G401 (cell line): Measurements from ENCODE around the gene SLC30A5. TPM values are rescaled to one million over a fixed set of nuclear protein-coding genes. Genes with fewer than 3 reads are reported as not detected.
A peak's percentile ranks its signal among the peaks of the same experiment; 100 is the strongest.
"Not testable (repeated sequence)": the region's sequence is repeated elsewhere in the genome, so short reads cannot be mapped to it uniquely, and the experiment has no call there.

Source experiments
- DNase-seq: peaks from one replicate; pipeline ENCODE4 v3.0.0-alpha.2; 2015; ENCODE audit warnings: low spot score
- in situ Hi-C: cut with HindIII; loops from 2 replicates; pipeline ENCODE4 v1.10.0; 2016; ENCODE audit warnings: low sequenced_read_pairs, mixed read lengths
- total RNA-seq: library from RNA; depleted of rRNA; stranded (reverse); fragments of >200 nt; shearing (Covaris generic); gene quantifications from 2 replicates; pipeline ENCODE4 v1.2.3, GENCODE V29; 2014; rRNA removed

The SLC30A5 gene
- 35.1 and 58.0 TPM in 2 replicates for total RNA-seq

DNA sequence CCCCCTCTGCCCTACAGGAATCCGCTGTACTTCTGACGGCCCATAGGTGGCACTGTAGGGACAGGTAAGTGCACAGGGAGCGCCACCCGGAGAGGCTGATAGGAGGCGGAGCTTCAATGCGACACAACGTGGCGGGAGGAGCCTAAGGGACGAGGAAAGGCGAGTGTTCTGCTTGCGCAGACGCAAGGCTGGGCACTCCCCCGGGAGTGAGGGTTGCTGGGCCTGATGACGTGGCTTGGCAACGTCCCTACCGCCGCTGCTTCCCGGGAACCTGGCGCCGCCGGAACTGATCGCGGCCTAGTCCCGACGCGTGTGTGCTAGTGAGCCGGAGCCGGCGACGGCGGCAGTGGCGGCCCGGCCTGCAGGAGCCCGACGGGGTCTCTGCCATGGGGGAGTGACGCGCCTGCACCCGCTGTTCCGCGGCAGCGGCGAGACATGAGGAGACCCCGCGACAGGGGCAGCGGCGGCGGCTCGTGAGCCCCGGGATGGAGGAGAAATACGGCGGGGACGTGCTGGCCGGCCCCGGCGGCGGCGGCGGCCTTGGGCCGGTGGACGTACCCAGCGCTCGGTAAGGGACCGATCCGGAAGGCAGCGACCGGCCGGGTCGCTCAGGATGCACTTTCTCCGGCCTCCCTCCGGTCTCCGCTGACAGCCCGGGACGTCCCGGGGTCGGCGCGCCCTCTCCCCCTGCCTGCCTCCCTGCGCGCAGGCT is at the start of gene SLC30A5:
Gene SLC30A5 (plus strand): TSS at position 244 of the 712 bp plus-strand sequence. CDS start 242 bp downstream, at position 486.
- peak; percentile 100 for DNase-seq
- in situ Hi-C loops, result no loop called here

DNA sequence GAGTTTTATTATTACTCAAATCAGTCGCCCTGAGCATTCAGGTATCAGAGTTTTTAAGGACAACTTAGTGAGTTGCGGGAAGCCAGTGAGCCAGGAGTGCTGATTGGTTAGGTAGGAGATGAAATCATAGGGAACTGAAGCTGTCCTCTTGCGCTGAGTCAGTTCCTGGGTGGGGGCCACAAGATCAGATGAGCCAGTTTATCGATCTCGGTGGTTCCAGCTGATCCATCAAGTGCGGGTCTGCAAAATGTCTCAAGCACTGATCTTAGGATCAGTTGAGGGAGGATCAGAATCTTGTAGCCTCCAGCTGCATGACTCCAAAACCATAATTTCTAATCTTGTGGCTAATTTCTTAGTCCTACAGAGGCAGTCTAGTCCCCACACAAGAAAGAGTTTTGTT is 48.6 kb upstream of the SLC30A5 start:
- DNase-seq, result not testable (repeated sequence)
- in situ Hi-C loops, result loop anchor here (25.0 kb wide), 1 partner anchor 342 kb away; no protein-coding TSS in a partner anchor

- in situ Hi-C loops, result loop anchor here (25.0 kb wide), 1 partner anchor 341 kb away; no protein-coding TSS in a partner anchor
- DNase-seq, result no peak
These were observed 47.3 kb upstream of the SLC30A5 start for GRCh38 chr5:69046375-69046957.

DNA sequence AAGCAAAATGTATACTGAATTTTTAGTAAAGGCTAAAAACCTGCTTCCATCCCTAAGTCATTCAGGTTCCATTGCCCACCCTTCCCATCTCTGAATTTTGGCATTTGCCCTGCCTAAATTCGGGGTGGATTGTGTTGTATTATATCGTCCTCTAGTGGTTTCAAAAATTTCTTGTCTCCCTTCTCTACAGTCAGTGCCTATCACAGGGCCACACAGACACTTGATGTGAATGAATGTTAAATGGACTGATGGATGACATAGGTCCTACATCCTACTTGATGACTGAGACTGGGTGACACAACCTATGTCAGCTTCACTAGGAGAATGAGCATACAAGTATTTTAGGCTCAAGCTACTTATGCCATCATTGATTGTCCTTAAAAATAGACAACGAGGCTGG is 45.6 kb upstream of the SLC30A5 start:
- in situ Hi-C loops, result loop anchor here (25.0 kb wide), 1 partner anchor 339 kb away; no protein-coding TSS in a partner anchor
- no peak for DNase-seq

DNA sequence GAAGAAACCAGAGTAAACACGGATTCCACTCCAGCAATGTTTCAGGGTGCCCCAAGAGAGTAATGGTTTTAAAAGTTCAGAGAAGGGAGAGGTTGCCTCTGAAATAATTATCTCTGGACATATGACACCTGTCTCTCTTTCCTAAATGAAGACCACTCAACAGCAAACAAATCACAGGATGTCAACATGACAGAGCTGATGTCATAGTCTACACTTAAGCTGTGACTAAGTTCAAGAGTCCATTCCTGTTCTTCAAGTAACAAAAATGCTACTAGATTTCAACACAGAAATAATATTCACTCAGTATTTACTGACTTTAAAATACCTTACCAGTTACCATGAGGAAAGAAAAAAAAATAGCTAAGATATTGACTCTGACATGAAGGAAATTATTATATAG is 44.7 kb upstream of the SLC30A5 start:
- in situ Hi-C loops, result loop anchor here (25.0 kb wide), 1 partner anchor 338 kb away; no protein-coding TSS in a partner anchor
- DNase-seq, result no peak

- in situ Hi-C loops, result loop anchor here (25.0 kb wide), 1 partner anchor 338 kb away; no protein-coding TSS in a partner anchor
- no peak for DNase-seq
These were observed 44.0 kb upstream of the SLC30A5 start for GRCh38 chr5:69049796-69050195.

- in situ Hi-C loops, result no loop called here
- DNase-seq, result no peak
These were observed 43.6 kb upstream of the SLC30A5 start for GRCh38 chr5:69050214-69050613.

- in situ Hi-C loops, result no loop called here
- DNase-seq, result no peak
These were observed 41.6 kb upstream of the SLC30A5 start for GRCh38 chr5:69052181-69052580.

DNA sequence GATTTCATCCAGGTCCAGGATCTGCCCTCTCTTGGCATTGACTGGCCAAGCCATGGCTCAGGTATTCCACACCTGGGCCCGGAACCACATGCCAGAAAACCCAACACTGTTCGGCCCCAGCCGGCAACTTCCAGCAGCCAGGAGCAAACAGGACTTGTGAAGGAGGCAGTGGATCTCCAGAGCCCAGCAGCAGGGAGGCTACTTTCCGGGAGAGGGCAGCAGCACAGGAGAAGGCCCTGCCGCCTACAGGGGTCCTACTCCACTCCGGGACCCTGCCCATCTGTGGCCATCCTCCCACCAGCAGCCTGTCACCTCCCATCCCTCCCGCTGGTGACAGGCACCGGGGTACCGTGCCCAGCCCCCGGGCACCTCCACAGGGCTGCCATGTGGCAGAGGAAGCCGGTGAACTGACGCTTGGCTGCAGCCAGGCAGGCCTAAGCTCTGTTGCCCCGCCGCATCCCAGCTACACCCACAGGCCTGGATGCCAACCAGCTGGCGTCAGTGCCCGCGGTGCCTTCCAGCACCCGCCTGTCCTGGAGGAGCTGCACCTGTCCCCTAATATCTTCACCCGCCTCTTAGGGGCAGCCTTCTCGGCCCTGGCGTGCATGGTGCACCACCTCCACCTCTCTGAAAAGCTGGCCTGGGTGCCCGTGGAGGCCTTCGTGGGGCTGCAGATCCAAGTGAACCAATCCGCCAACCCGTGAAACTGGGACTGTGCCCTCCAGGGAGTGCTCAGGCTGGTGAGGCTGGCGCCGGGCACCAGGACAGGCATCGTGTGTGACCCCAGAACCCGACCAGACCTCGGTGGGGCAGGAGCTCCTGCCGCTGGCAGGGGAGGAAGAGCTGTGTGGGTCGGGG is 18.9 kb upstream of the SLC30A5 start:
- DNase-seq, result peak; percentile 73
- in situ Hi-C loops, result no loop called here

- no peak for DNase-seq
- in situ Hi-C loops, result no loop called here
These were observed 18.2 kb upstream of the SLC30A5 start for GRCh38 chr5:69075522-69076179.

DNA sequence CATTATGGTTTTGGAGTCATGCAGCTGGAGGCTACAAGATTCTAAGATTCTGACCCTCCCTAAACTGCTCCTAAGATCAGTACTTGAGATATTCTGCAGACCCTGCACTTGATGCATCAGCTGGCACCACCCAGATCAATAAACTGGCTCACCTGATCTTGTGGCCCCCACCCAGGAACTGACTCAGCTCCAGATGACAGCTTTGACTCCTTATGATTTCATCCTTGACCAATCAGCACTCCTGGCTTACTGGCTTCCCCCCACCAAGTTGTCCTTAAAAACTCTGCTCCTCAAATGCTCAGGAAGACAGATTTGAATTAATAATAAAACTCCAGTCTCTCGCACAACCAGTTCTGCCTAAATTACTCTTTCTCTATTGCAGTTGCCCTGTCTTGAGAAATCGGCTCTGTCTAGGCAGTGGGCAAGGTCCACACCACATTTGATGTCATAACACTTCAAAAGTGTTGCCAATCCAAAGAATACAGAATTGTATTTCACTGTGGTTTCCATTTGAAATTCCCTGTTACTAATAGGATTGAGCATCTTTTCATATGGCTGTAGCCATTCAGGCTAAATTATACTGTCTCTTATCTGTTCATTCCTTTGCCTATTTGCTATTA is 14.8 kb upstream of the SLC30A5 start:
- DNase-seq, result no peak
- in situ Hi-C loops, result no loop called here

- DNase-seq, result no peak
- in situ Hi-C loops, result no loop called here
These were observed 14.3 kb upstream of the SLC30A5 start for GRCh38 chr5:69079556-69079955.

GRCh38 chr5:69083412-69083811 is 10.4 kb upstream of the SLC30A5 start:
- DNase-seq, result peak; percentile 8
- in situ Hi-C loops, result no loop called here

DNA sequence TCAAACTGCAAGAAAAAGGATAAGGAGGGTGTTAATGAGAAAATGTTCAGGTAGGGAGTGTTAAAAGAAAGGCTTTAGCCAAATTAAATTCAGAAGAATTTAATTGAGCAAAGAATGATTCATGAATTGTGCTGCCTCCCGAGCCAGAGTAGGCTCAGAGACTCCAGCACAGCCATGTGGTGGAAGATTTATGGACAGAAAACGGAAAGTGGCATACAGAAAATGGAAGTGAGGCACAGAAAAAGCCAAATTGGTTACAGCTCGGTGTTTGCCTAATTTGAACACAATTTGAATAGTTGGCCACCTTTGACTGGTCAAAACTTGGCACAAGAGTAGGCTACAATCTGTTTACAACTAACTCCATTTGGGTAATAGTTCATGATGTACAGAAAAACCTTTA is 9.6 kb upstream of the SLC30A5 start:
- in situ Hi-C loops, result no loop called here
- DNase-seq, result no peak

DNA sequence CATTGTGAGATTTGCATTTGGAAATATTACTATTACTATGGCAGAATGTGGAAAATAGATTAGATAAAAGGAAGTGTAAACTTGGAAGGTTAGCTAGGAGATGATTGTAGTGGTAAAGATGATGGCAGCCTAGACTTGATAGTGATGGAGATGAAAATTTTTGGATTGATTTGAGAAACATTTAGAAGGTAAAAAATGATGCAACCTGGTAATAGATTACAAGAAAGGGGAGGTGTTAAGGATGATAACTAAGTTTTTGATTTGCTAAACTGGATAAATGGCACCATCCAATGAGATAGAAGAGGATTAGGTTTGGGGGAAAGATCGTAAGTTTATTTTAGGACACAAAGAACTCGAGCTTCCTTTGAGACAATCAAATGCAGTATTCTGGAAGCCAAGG is 8.9 kb upstream of the SLC30A5 start:
- no peak for DNase-seq
- in situ Hi-C loops, result no loop called here

GRCh38 chr5:69086206-69086605 is 7.6 kb upstream of the SLC30A5 start:
- in situ Hi-C loops, result no loop called here
- DNase-seq, result no peak

DNA sequence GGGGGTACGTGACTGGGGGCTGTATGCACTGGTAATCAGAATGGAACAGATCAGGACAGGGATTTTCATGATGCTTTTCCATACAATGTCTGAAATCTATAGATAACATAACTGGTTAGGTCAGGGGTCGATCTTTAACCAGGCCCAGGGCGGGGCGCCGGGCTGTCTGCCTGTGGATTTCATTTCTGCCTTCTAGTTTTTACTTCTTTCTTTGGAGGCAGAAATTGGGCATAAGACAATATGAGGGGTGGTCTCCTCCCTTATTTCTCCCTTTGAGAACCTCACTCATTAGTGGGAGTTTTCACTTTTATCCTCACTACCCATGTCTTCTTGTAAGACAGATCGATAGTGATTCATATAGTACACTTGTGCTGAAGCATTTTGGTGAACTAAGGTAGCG is 5.8 kb upstream of the SLC30A5 start:
- in situ Hi-C loops, DNase-seq: not testable (repeated sequence)

DNA sequence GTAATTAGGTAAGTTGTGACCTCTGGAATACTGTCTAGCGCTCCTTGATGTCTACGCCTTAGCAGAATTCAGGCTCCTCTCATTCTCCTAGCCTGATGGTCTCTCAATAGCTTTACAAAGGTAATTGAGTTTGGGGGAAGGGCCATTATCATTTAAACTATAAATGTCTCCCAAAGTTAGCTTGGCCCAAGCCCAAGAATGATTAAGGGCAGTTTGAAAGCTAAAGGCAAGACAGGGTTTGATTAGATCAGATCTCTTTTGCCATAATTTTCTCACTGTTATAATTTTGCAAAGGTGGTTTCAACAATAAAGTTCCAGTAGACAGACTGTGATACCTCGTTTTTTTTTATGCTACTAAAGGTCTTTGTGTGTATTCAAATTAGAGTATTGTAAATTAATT is 3.7 kb upstream of the SLC30A5 start:
- in situ Hi-C loops, result no loop called here
- no peak for DNase-seq

GRCh38 chr5:69091771-69092170 is 2.0 kb upstream of the SLC30A5 start:
- DNase-seq, result no peak
- in situ Hi-C loops, result no loop called here
